Fibroblast of skin of left quadriceps (primary cell): ENCODE results near the gene COG8.

Experiments used
- DNase-seq, 2 experiments: peaks; one replicate each; pipeline ENCODE4 v3.0.0-alpha.2; 2013; ENCODE audit warnings: low read depth in 2 of 2

Gene COG8

DNA sequence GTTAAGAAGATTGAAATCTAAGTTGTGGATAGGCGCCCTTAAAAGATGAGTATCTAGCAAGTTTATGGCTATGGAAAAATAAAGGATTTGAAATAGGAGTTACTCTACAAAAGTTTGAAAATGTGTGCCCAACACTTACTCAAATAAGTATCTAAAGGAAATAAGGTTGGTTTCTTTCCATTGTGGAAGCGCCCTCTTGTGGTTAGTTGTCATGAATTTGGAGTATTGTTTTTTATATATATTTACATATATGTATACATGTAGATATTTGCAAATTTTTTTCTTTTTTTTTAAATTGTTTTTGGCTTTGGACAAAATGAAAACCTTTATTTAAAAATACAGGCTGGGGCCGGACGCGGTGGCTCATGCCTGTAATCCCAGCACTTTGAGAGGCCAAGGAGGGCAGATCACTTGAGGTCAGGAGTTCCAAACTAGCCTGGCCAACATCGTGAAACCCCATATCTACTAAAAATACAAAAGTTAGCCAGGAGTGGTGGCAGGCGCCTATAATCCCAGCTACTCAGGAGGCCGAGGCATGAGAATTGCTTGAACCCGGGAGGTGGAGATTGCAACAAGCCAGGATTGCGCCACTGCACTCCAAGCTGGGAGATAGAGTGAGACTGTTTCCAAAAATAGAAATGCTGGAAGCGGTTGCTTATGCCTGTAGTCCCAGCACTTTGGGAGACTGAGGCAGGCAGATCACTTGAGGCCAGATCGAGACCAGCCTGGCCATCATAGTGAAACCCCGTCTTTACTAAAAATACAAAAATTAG lies 52.2 kb downstream of the COG8 start:
- DNase-seq = peak in 1 of 2 experiments; percentile 58

DNA sequence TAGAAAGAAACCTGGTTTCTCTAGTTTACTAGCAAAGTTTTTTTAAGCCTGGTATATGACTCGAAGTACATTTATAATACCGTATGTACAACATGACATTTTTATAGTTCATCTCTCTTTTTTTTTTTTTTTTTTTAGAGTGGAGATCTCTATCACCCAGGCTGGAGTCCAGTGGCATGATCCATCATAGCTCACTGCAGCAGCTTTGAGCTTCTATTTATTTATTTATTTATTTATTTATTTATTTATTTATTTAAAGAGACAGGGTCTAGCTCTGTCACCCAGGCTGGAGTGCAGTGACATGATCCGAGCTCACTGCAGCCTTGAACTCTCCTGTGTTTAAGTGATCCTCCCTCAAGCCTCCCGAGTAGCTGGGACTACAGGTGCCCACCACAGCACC lies 54.1 kb downstream of the COG8 start:
- DNase-seq = no peak

DNA sequence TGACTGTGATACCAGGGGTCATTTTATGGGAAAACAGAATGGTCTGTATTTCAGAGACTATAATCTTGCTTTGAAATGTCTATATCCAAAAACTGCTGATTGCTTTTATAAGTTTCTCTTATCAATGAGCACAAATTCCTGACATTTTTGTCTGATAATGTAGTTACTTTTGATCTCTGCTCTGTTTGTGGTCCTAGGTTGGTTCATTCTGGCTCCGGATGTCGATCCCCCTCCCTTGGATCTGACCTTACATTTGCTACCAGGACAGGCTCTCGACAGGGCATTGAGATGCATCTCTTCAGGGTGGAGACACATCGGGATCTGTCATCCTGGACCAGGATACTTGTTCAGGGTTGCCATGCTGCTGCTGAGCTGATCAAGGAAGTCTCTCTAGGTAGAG lies 55.5 kb downstream of the COG8 start:
- DNase-seq = no peak

DNA sequence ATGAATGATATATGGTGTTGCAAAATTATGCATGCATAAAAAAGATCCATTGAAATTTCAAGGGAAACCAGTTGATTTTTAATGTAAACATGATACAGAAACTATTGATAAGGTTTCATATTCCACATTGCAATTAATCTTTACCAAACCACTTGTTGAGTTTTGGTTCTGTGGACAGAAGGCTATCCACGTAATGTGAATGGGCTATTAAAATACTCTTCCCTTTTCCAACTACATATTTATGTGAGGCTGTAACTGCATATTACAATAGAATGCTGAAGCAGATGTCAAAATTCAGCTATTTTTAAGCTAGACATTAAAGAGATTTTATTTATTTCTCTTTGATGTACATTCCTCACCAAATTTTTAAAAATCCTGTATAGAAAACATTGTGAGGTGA lies 62.0 kb downstream of the COG8 start:
- DNase-seq = peak; percentile 63 to 71
